Cerebellar nuclear complex (tissue), 1 donor: ENCODE measurements around the gene RASD1.
"Not testable (repeated sequence)": the region's sequence is repeated elsewhere in the genome, so short reads cannot be mapped to it uniquely, and the experiment has no call there.

Source experiments
- DNase-seq, 2 experiments: peaks; one replicate each; lab custom pipeline; 2025; lab: John Stamatoyannopoulos, UW

Gene RASD1

GRCh38 chr17:17497065-17497844 is 1.1 kb upstream of the RASD1 start:
- DNase-seq: no peak

DNA sequence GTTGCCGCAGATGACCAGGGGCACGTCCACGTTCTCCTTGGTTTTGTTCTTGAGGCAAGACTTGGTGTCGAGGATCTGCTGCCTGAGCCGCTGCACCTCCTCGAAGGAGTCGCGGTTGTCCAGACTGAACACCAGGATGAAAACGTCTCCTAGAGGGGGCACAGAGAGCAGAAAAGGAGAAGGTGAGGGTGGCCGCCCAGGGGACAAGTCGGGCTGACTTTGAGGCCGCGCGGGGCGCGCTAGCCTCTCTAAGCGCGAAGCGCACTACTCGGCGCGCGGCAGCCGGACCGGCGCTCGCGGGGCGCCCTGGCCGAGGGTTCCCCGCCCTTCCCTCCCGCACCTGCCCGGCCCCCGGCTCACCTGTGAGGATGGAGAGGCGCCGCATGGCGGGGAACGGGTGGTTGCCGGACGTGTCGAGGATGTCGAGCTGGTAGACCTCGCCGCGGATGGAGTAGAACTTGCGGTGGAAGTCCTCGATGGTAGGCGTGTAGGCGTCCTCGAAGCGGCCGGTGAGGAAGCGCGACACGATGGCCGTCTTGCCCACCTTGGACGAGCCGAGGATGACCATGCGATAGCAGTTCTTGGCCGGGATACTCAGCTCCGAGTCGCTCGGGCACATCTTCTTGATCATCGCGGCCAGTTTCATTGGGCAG is 533 bp downstream of the RASD1 start:
- no peak for DNase-seq

- no peak for DNase-seq
These were observed 1.2 kb downstream of the RASD1 start for GRCh38 chr17:17494870-17495535.

GRCh38 chr17:17494499-17494869 is 1.7 kb downstream of the RASD1 start:
- DNase-seq: no peak

- DNase-seq: no peak
These were observed 2.2 kb downstream of the RASD1 start for GRCh38 chr17:17493986-17494466.

DNA sequence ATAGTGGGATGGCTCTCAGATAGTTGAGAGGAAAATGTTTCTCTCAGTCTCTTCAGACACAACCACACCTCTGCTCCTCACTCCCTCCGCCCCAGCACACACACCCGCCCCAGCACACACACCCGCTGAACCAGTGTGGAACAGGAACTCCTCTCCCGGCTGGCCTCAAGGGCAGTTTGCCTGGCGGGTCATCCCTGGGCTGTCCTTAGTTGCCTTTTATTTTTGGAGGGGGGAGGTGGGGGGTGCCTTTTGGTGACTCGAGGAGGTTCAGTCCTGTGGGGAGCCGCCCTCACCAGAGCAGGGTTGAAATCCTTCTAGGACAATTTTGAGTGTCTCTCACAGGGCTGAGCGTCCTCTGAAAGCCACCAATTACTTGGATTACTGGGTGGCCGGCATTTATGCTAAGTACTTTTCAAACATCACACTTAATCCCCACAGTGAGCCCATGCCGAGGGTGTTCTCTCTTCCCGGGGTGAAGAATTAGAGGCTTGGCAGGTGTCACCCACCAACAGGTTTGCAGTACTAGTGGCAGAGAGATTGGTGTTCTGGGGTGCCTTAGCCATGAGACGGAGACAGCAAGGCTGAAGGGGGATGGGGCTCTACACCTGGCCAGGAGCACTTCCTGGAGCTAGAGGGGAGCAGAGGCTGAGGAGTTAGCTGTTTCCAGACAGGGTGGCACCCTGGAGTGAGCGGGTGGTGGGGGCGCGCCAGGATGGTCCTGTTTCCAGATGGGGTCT is 2.8 kb downstream of the RASD1 start:
- no peak for DNase-seq

DNA sequence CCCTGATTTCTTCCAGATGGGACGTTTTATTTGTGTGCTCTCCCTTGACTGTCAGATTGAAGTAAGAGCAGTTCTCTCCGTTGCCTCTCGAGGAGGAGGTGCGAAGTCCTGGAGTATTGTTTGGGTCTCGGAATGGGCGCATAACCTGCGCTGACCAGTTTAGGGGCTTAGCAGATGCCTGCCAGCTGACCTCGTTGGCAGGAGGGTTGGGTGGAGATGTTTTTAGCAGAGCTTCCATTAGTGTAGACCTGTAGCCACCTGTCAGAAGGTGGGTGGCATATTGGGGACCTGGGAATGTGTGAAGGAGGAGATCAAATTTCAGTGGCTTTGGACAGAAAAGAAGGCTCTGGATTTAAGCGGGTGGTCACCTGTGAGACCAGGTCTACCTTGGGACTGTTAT is 3.6 kb downstream of the RASD1 start:
- DNase-seq: no peak

DNA sequence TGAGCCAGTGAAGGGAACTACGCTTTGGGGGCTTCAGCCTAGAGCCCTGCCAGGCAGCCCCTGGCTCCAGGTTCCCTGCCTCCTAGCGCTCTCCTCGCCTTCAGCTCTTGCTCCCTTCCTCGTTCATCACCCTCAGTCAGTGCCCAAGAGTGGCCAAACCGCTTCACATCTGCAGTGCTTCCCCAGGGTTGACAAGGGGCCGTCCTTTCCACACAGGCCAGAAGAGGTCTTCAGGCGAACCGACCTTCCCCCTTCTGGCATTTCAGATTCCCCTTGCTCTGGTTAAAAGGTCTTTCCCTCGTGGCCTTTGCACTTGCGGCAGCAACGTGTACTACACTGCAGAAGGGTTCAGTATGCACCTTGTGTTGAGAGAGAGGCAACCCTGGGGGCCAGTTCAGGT is 4.1 kb downstream of the RASD1 start:
- no peak for DNase-seq

DNA sequence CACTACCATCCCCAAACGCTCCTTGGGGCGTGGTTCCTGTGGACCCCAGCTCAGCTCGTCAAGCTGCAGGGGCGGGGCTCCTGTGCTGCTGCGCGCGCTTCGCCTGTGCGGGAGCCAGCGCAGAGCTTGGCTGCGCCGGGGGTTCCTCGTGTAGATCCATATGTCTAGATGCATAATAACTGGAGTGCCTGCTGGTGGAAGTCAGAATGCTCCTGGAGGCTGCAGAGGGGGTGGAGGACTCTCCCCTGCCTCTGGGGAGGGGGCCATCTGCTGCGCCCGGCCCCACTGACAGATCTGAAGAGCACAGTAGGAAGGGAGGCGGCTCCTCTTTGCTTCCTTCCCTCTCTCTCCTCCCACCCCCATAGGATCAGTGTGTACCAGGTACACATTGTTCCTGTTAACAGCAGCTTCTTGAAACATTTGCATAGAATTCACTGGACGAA is 4.6 kb downstream of the RASD1 start:
- no peak for DNase-seq

GRCh38 chr17:17491031-17491471 is 5.1 kb downstream of the RASD1 start:
- no peak for DNase-seq

GRCh38 chr17:17487998-17488397 is 8.2 kb downstream of the RASD1 start:
- no peak for DNase-seq

DNA sequence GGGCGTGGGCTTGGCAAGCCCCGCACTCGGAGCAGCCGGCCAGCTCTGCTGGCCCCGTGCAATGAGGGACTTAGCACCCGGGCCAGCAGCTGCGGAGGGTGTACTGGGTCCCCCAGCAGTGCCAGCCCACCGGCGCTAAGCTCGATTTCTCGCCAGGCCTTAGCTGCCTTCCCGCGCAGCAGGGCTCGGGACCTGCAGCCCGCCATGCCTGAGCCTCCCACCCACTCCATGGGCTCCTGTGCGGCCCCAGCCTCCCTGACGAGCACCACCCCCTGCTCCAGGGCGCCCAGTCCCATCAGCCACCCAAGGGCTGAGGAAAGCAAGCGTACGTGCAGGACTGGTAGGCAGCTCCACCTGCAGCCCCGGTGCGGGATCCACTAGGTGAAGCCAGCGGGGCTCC is 9.8 kb downstream of the RASD1 start:
- DNase-seq: not testable (repeated sequence)

DNA sequence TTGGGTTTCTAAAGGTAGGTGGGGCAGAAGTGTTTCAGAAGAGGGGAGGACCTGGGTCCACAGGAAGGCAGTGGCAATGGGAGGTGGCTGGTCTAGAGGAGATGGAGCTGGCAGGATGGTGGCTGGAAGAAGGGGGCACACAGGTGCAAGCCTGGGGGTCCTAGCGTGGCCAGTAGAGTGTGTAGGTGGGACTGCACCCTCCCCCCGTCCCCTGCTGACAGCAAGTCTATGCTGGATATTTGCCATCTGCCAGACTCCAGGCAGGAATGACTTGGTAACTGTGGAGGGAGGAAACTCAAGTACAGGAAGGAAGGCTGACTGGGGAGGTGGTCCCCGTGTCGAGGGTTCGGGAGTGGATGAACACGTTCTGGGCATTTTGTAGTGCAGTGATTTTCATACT is 10.8 kb downstream of the RASD1 start:
- no peak for DNase-seq

- DNase-seq: no peak
These were observed 11.7 kb downstream of the RASD1 start for GRCh38 chr17:17484451-17484899.

DNA sequence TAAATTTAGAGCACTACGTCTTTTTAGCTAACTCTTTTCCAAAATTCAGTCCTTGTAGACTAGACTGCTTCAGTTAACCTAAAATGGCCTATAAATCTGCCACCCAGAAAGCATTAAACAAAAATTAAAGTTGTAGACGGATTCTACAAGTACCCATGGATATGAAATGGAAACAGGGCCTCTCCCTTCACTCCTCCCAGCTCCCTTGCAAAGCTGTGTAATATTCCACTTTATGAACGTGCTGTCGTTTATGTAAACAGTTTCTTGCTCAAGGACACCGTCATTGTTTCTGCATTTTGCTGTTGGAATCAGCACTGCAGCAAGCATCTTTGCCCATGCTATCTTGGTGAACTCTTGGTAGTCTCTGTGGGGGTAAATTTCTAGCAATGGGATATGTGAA is 14.3 kb downstream of the RASD1 start:
- DNase-seq: no peak

DNA sequence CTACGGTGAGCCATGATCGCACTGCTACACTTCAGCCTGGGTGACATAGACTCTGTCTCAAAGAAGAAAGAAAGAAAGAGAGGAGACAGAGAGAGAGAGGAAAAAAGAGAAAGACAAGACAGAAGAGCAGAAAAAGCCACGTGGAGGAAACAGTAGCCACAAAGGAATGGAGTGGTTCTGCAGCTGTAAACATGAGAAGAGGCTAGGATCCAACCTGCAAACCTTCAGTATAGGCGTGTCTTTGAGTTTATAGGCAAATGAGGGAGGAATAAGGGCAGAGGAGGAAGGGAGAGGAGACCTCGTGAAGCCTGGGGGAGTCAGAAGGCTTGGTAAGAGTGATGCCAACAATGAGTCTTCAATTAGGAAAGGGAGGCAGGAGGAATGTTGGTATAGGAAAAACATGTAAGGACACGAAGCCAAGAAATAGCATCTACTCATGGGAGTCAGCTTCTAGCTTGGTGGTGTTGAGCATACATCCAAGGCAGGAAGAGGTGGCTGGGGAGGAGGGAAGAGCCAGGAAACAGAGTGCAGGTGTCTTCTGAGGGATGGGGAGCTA is 15.5 kb downstream of the RASD1 start:
- no peak for DNase-seq

DNA sequence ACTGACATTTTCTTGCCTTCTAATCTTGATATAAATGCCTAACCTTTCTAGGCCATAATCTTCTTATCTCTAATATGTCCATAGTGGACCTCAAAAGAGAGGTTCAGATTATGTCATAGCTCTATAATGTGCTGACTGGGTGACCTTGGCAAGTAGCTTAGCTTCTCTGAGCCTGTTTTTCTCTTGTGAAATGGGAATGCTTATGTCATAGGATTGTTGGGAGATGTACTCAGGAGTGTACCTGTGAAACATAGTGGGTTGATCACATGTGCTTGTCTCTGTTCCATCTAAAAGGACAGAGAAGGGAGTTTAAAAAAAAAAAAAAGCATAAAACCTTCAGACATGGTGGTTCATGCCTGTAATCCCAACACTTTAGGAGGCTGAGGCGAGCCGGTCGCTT is 17.0 kb downstream of the RASD1 start:
- no peak for DNase-seq

DNA sequence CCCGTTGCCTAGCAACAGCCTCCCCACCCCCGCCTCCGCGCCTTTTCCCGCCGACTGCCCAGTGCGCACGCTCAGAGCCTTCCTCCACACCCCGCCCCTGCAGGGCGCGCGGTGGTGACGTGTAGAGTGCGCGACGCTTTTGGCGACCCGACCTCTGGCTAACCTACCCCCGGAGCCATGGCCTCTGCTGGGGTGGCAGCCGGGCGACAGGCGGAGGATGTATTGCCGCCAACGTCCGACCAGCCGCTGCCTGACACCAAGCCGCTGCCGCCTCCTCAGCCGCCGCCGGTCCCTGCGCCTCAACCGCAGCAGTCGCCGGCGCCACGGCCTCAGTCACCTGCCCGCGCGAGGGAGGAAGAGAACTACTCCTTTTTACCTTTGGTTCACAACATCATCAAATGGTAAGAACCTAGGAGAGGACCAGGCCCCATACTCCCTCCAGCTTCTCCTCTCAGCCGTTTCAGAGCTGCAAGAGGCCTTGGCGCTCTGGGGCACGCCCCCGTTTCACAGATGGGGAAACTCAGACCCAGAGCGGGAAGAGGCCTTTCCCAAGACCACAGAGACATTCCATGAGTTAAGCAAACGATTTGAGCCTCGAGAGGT is 19.2 kb downstream of the RASD1 start, which contains the start of gene MED9:
Gene MED9 (plus strand): TSS at position 136 of the 603 bp plus-strand sequence. CDS start 42 bp downstream, at position 178.
- peak in 1 of 2 experiments; percentile 68 for DNase-seq

DNA sequence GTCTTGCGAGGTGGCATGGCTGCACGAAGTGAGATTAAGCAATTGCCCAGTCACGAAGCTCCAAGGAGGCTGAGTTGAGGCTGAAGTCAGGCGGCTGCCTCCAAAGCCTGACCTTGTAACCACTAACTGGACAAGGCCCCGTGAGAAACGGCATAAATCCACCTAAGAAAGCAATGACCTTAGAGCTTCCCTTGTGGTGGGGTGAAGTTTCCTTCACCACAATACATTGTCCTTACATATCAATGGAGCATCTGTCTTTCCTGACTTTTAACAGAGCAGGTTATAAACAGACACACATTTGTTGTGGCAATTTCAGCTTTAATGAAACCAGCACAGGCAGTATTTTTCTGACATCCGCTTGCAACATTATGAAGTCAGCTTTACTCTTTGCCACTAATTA is 21.9 kb downstream of the RASD1 start:
- no peak for DNase-seq

GRCh38 chr17:17472333-17472920 is 23.8 kb downstream of the RASD1 start:
- DNase-seq: no peak

GRCh38 chr17:17469996-17470395 is 26.2 kb downstream of the RASD1 start:
- no peak for DNase-seq
